GM10248 (cell line): ENCODE data around the gene TMEM145.
A peak's percentile ranks its signal among the peaks of the same experiment; 100 is the strongest.

Experiments
- CTCF ChIA-PET: fragments of 300-600 bp; sonication (Branson Sonifier 250); formaldehyde crosslinking; extraction: SDS; loops from one replicate; lab custom pipeline; 2021; ENCODE audit warnings: antibody characterized with exemption; lab: Yijun Ruan, JAX
- POLR2A ChIA-PET: fragments of 350-650 bp; sonication (Branson Sonifier 250); formaldehyde crosslinking; extraction: SDS; loops from one replicate; lab custom pipeline; 2020; ENCODE audit warnings: antibody characterized with exemption; lab: Yijun Ruan, JAX
- DNase-seq: peaks from one replicate; pipeline ENCODE4 v3.0.0; 2012; ENCODE audit errors: extremely low spot score
- TF ChIP-seq, protein P1 (sequence below): IDR thresholded peaks from 2 replicates; pipeline ENCODE4 v1.5.1; 2012; ENCODE audit warnings: mild to moderate bottlenecking, low read depth; ENCODE audit errors: extremely low read depth, missing control alignments, control extremely low read depth

TMEM145 gene

DNA sequence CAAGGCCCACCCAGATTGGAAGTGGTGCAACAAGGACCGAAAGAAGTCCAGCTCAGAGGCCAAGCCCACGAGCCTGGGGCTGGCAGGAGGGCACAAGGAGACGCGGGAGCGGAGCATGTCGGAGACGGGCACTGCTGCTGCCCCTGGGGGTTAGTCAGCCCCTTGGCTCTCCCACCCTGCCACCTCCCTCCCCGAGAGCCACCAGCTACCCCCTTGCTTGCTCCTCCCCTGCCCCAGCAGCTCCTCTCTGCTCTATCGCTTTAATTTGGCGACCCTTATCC, 25.3 kb upstream of the TMEM145 start:
- no peak for DNase-seq
- TF ChIP-seq, protein P1, sequence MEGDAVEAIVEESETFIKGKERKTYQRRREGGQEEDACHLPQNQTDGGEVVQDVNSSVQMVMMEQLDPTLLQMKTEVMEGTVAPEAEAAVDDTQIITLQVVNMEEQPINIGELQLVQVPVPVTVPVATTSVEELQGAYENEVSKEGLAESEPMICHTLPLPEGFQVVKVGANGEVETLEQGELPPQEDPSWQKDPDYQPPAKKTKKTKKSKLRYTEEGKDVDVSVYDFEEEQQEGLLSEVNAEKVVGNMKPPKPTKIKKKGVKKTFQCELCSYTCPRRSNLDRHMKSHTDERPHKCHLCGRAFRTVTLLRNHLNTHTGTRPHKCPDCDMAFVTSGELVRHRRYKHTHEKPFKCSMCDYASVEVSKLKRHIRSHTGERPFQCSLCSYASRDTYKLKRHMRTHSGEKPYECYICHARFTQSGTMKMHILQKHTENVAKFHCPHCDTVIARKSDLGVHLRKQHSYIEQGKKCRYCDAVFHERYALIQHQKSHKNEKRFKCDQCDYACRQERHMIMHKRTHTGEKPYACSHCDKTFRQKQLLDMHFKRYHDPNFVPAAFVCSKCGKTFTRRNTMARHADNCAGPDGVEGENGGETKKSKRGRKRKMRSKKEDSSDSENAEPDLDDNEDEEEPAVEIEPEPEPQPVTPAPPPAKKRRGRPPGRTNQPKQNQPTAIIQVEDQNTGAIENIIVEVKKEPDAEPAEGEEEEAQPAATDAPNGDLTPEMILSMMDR = no peak
- ChIA-PET POLR2A (no interaction called here), CTCF (interaction anchor here (1.1 to 4.7 kb wide), 4 partner anchors 8 to 178 kb away, joined by 3 to 20 read pairs (median 6); partner anchors contain the start of genes PAFAH1B3 and PRR19)

DNA sequence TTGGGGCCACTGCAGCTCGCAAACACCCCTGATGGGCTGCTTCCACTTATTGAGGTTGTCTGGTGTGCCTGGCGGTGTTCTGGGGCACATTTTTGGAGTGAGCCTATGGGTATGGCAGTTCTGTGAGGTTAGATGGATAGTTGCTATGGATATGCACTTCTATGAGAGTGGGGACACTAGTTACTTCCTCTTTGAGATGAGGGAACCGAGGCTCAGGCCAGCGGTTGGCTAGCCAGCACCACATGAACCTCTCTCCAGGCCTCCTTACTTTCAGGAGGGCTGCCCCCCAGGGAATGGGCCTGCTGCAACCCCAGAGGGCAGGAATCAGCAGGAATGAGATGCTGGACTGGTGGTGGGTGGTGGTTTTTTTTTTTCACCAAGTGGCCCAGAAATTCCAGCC, 24.7 kb upstream of the TMEM145 start:
- DNase-seq = no peak
- TF ChIP-seq, protein P1 = no peak
- CTCF ChIA-PET = interaction anchor here (0.8 to 4.7 kb wide), 4 partner anchors 9 to 44 kb away, joined by 3 to 20 read pairs (median 6); partner anchors contain the start of genes PAFAH1B3 and PRR19
- POLR2A ChIA-PET = no interaction called here

DNA sequence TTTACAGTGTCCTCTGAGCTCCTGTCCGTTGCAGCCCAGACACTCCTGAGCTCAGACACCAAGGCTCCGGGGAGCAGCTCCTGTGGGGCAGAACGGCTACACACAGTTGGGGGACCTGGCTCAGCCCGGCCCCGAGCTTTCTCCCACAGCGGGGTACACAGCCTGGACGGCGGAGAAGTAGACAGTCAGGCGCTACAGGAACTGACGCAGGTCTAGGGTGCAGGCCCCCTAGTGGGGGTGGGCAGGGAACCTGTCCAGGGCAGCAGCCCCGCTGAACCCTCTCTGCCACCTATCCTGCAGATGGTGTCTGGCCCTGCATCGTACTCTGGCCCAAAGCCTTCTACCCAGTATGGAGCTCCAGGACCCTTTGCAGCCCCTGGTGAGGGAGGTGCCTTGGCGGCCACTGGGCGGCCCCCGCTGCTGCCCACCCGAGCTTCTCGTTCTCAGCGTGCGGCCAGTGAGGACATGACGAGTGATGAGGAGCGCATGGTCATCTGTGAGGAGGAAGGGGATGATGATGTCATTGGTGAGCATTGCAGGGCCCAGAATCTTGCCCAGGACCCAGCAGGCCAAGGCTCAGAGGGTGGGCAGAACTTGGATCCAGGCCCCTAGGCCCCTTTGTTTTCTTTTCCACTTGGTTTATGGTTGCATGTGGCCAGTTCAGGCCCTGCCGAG, 24.1 kb upstream of the TMEM145 start:
- TF ChIP-seq, protein P1 = no peak
- ChIA-PET POLR2A (no interaction called here), CTCF (interaction anchor here (0.8 to 4.7 kb wide), 5 partner anchors 8 to 90 kb away, joined by 3 to 20 read pairs (median 3); partner anchors contain the start of genes PAFAH1B3 and PRR19)
- no peak for DNase-seq

DNA sequence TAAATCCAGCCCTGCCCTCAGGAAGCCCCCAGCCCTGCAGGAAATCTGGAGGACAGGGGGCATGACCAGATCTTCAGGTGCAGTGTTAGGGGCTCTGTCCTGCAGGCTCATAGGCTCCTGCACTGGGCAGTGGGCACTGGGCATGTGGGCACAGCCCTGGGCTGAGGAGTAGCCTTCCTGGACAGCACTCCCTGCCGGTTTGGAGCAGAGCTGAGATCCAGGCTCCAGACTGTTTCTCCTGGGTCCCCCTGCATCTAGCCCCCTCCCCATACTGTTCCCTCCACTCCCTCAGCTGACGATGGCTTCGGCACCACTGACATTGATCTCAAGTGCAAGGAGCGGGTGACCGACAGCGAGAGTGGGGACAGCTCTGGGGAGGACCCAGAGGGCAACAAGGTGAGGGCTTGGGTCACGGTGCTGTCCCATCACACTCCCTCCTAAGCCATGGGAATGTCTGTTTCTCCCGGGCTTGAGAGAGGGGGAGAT, 23.5 kb upstream of the TMEM145 start:
- no peak for DNase-seq
- POLR2A ChIA-PET = no interaction called here
- TF ChIP-seq, protein P1 = no peak
- CTCF ChIA-PET = interaction anchor here (1.5 to 4.7 kb wide), 3 partner anchors 8 to 91 kb away, joined by 3 to 20 read pairs (median 9); no protein-coding TSS in a partner anchor

DNA sequence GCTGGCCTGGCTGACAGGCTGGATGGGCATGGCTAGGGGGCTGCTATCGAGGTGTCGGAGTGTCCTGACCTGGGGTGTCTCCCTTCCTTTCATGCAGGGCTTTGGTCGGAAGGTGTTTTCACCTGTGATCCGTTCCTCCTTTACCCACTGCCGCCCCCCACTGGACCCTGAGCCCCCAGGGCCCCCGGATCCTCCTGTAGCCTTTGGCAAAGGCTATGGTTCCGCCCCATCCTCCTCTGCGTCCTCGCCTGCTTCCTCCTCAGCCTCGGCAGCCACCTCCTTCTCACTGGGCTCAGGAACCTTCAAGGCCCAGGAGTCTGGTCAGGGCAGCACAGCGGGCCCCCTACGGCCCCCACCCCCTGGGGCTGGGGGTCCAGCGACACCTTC, 23.0 kb upstream of the TMEM145 start:
- ChIA-PET POLR2A (no interaction called here), CTCF (interaction anchor here (1.5 kb wide), 1 partner anchor 91 kb away, joined by 3 read pairs; no protein-coding TSS in a partner anchor)
- DNase-seq = no peak
- TF ChIP-seq, protein P1 = no peak

DNA sequence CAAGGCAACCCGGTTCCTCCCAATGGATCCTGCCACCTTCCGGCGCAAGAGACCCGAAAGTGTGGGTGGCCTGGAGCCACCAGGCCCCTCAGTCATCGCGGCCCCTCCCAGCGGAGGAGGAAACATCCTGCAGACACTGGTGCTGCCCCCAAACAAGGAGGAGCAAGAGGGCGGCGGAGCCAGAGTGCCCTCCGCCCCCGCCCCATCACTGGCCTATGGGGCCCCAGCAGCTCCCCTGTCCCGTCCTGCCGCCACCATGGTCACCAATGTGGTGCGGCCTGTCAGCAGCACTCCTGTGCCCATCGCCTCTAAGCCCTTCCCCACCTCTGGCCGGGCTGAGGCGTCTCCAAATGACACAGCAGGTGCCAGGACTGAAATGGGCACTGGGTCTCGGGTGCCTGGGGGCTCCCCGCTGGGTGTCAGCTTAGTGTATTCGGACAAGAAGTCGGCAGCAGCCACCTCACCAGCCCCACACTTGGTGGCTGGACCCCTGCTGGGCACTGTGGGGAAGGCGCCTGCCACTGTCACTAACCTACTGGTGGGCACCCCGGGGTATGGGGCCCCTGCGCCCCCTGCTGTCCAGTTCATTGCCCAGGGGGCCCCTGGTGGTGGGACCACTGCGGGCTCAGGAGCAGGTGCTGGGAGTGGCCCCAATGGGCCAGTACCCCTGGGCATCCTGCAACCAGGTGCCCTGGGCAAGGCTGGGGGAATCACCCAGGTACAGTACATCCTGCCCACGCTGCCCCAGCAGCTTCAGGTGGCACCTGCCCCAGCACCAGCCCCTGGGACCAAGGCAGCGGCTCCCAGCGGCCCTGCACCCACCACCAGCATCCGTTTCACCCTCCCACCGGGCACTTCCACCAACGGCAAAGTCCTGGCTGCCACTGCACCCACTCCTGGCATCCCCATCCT, 22.3 kb upstream of the TMEM145 start:
- DNase-seq = no peak
- ChIA-PET POLR2A (no interaction called here), CTCF (interaction anchor here (1.5 kb wide), 1 partner anchor 92 kb away, joined by 3 read pairs; no protein-coding TSS in a partner anchor)
- TF ChIP-seq, protein P1 = peak; percentile 37
